Ishikawa (cell line): ENCODE data around the gene MDP1.

Experiments used
- CEBPB ChIP-seq: IDR thresholded peaks from 2 replicates; pipeline ENCODE4 v1.6.1; 2012
- CREB1 ChIP-seq: IDR thresholded peaks from 2 replicates; pipeline ENCODE4 v1.6.1; 2012; ENCODE audit warnings: low read depth
- EGR1 ChIP-seq: IDR thresholded peaks from 2 replicates; pipeline ENCODE4 v1.6.1; 2012
- EP300 ChIP-seq: IDR thresholded peaks from 2 replicates; pipeline ENCODE4 v1.6.1; 2012; ENCODE audit warnings: borderline replicate concordance
- FOXM1 ChIP-seq: IDR thresholded peaks from 2 replicates; pipeline ENCODE4 v1.6.1; 2012; ENCODE audit warnings: low read depth, borderline replicate concordance
- MAX ChIP-seq: IDR thresholded peaks from 2 replicates; pipeline ENCODE4 v1.6.1; 2012
- RAD21 ChIP-seq: IDR thresholded peaks from 2 replicates; pipeline ENCODE4 v1.6.1; 2012; ENCODE audit warnings: low read depth
- REST ChIP-seq: IDR thresholded peaks from 2 replicates; pipeline ENCODE4 v1.6.1; 2012; ENCODE audit warnings: low read depth, mild to moderate bottlenecking
- TAF1 ChIP-seq: IDR thresholded peaks from 2 replicates; pipeline ENCODE4 v1.6.1; 2012; ENCODE audit warnings: low read depth, mild to moderate bottlenecking
- TEAD4 ChIP-seq: IDR thresholded peaks from 2 replicates; pipeline ENCODE4 v1.6.1; 2012
- YY1 ChIP-seq: IDR thresholded peaks from 2 replicates; pipeline ENCODE4 v1.6.1; 2012; ENCODE audit warnings: low read depth
- ZBTB7A ChIP-seq: IDR thresholded peaks from 2 replicates; pipeline ENCODE4 v1.6.1; 2012; ENCODE audit warnings: low read depth

DNA sequence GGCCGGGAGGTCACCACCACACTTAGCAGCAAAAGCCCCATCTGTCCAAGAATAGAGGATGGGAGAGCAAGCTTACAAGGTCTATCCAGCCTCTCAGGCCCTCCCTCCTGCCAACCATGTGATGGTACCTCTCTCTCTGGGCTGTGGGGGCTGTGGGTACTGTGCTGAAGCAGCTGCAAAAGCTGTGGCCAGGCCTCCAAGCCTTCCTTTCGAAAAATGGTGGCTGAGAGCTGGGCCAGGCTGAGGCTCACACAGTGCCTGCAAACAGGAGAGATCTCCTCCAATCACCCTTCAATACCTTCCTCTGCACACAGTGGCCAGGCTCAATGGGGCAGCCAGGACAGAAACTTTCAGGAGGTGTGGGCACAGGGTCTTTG, 28.3 kb downstream of the MDP1 start:
- TF ChIP-seq CREB1 = no peak
- no peak for TF ChIP-seq TAF1
- TF ChIP-seq REST = no peak
- no peak for TF ChIP-seq EGR1
- no peak for TF ChIP-seq RAD21
- no peak for TF ChIP-seq EP300
- no peak for TF ChIP-seq TEAD4
- no peak for TF ChIP-seq CEBPB
- no peak for TF ChIP-seq MAX
- TF ChIP-seq YY1 = no peak
- TF ChIP-seq FOXM1 = no peak
- TF ChIP-seq ZBTB7A = no peak
